Measurements from ENCODE around the gene ZDBF2.
"Not testable (repeated sequence)": the region's sequence is repeated elsewhere in the genome, so short reads cannot be mapped to it uniquely, and the experiment has no call there.

Gene ZDBF2

GRCh38 chr2:206353685-206354084 is 79.2 kb downstream of the ZDBF2 start:
- H3K9me3 ChIP-seq (ENCODE audit: severe bottlenecking), result peaks cover 3% of the 10 kb centered on the region
- no peak for TF ChIP-seq CTCF (IDR thresholded peaks at IDR 0.05; ENCODE audit: low read depth, low read length)
- DNase-seq, result no peak
- no peak overlapping the region for H3K27ac ChIP-seq
- no peaks in the 10 kb centered on the region for H3K27me3 ChIP-seq (ENCODE audit: insufficient read depth, low read depth, severe bottlenecking)
- H3K4me3 ChIP-seq (ENCODE audit: low read depth, low read length), result no peak overlapping the region
- H3K36me3 ChIP-seq, result no peaks in the 10 kb centered on the region

GRCh38 chr2:206354129-206354528 is 79.7 kb downstream of the ZDBF2 start:
- H3K36me3 ChIP-seq, result no peaks in the 10 kb centered on the region
- no peak for TF ChIP-seq CTCF (IDR thresholded peaks at IDR 0.05; ENCODE audit: low read depth, low read length)
- H3K27me3 ChIP-seq (ENCODE audit: insufficient read depth, low read depth, severe bottlenecking), result no peaks in the 10 kb centered on the region
- DNase-seq, result no peak
- H3K4me3 ChIP-seq (ENCODE audit: low read depth, low read length), result no peak overlapping the region
- H3K27ac ChIP-seq, result no peak overlapping the region
- peaks cover 3% of the 10 kb centered on the region for H3K9me3 ChIP-seq (ENCODE audit: severe bottlenecking)

GRCh38 chr2:206356840-206357239 is 82.4 kb downstream of the ZDBF2 start:
- not testable (repeated sequence) for H3K27ac ChIP-seq; H3K9me3 ChIP-seq (ENCODE audit: severe bottlenecking); H3K36me3 ChIP-seq; DNase-seq; H3K4me3 ChIP-seq (ENCODE audit: low read depth, low read length); H3K27me3 ChIP-seq (ENCODE audit: insufficient read depth, low read depth, severe bottlenecking)

- H3K27me3 ChIP-seq (ENCODE audit: insufficient read depth, low read depth, severe bottlenecking), result not testable (repeated sequence)
Observed at GRCh38 chr2:206360840-206361239, 86.4 kb downstream of the ZDBF2 start.

GRCh38 chr2:206361407-206362045 is 87.1 kb downstream of the ZDBF2 start:
- Histone ChIP-seq H3K4me3 (ENCODE audit: low read depth, low read length) (no peak overlapping the region), H3K36me3 (no peaks in the 10 kb centered on the region), H3K27me3 (ENCODE audit: insufficient read depth, low read depth, severe bottlenecking) (no peaks in the 10 kb centered on the region), H3K27ac (no peak overlapping the region), H3K9me3 (ENCODE audit: severe bottlenecking) (peaks cover 3% of the 10 kb centered on the region)
- no peak for TF ChIP-seq CTCF (IDR thresholded peaks at IDR 0.05; ENCODE audit: low read depth, low read length)
- no peak for DNase-seq

More at GRCh38 chr2:206360840-206361239, 86.4 kb downstream of the ZDBF2 start:
- H3K27ac ChIP-seq; H3K9me3 ChIP-seq (ENCODE audit: severe bottlenecking); H3K4me3 ChIP-seq (ENCODE audit: low read depth, low read length); DNase-seq; H3K36me3 ChIP-seq: not testable (repeated sequence)
